Urinary bladder (tissue), 4 donors: ENCODE results near the gene CD3E. TPM values are rescaled to one million over a fixed set of nuclear protein-coding genes. Genes with fewer than 3 reads are reported as not detected.
"Not testable (repeated sequence)": the region's sequence is repeated elsewhere in the genome, so short reads cannot be mapped to it uniquely, and the experiment has no call there.

Experiments used
- DNase-seq: peaks from one replicate; pipeline ENCODE4 v3.0.0-alpha.2; 2015; ENCODE audit errors: extremely low spot score
- H3K27ac ChIP-seq: one replicate; pipeline ENCODE4 v1.5.1; 2013; ENCODE audit warnings: low read depth, mild to moderate bottlenecking, moderate library complexity
- H3K36me3 ChIP-seq: one replicate; pipeline ENCODE4 v1.6.1; 2013; ENCODE audit warnings: mild to moderate bottlenecking, moderate library complexity; ENCODE audit not compliant: insufficient read depth
- H3K4me1 ChIP-seq: one replicate; pipeline ENCODE4 v1.6.1; 2013; ENCODE audit warnings: mild to moderate bottlenecking, moderate library complexity; ENCODE audit not compliant: insufficient read depth
- H3K4me3 ChIP-seq: one replicate; pipeline ENCODE4 v1.5.1; 2013; ENCODE audit warnings: low read depth, low read length
- WGBS: extraction: QIAGEN DNeasy Blood & Tissue Kit; methylation state at CpG from one replicate; pipeline ENCODE4 v1.1.7; 2013; 5-methylcytosine and 5-hydroxymethylcytosine counted together
- polyA plus RNA-seq: library from polyadenylated mRNA; stranded (reverse); fragments of 200-250 nt; gene quantifications from one replicate; pipeline ENCODE4 v1.2.3, GENCODE V29; 2013
- total RNA-seq: library from RNA; depleted of rRNA; stranded (reverse); fragments of >200 nt; gene quantifications from one replicate; pipeline ENCODE4 v1.2.3, GENCODE V29; 2014
- donor health status: healthy with polysubstance abuse.
- donor health status: healthy.

Gene CD3E
- total and polyA plus RNA-seq, 2 donors = 0.32 to 3.6 TPM

GRCh38 chr11:118304227-118304567, 333 bp upstream of the CD3E start:
- 86% methylated on average over 1 of the region's 1 CpG for WGBS
- DNase-seq = no peak
- Histone ChIP-seq H3K27ac (no peak overlapping the region), H3K4me3 (no peak overlapping the region), H3K36me3 (no peaks in the 10 kb centered on the region), H3K4me1 (no peaks in the 10 kb centered on the region)

GRCh38 chr11:118305726-118306125, 1.2 kb downstream of the CD3E start:
- H3K4me1 ChIP-seq = no peaks in the 10 kb centered on the region
- no peak for DNase-seq
- no peak overlapping the region for H3K4me3 ChIP-seq
- H3K36me3 ChIP-seq = no peaks in the 10 kb centered on the region
- H3K27ac ChIP-seq = no peak overlapping the region
- 60% methylated on average over 8 of the region's 8 CpGs for WGBS

DNA sequence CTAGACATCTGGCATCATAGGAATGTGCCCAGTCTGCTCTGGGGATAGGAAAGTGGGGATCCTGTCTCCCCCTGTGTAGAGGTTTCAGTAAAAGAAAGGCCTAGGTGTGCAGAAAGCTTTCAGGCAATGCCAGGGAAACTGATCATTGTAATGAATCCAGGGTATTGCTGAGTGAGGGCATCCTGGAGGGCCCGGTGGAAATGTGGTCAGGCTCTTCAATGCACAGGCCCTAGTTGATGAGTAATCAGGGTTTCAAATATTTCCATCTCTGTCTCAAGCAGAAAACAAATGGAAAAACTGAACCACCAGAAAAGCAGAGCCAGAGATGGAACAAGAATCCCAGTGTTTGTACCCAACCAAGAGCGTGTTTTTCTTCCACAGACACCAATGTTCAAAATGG, 2.0 kb downstream of the CD3E start:
- Histone ChIP-seq H3K36me3 (no peaks in the 10 kb centered on the region), H3K4me3 (no peak overlapping the region), H3K4me1 (no peaks in the 10 kb centered on the region), H3K27ac (no peak overlapping the region)
- WGBS = 83% methylated on average over 2 of the region's 2 CpGs
- DNase-seq = no peak

- H3K4me1 ChIP-seq, DNase-seq: not testable (repeated sequence)
- 89% methylated on average over 5 of the region's 5 CpGs for WGBS
These were observed 4.5 kb downstream of the CD3E start for GRCh38 chr11:118308995-118309528.

GRCh38 chr11:118310271-118310670, 5.7 kb downstream of the CD3E start:
- no peaks in the 10 kb centered on the region for H3K4me1 ChIP-seq
- H3K27ac ChIP-seq = no peak overlapping the region
- H3K4me3 ChIP-seq = no peak overlapping the region
- no peak for DNase-seq
- 85% methylated on average over 3 of the region's 3 CpGs for WGBS
- no peaks in the 10 kb centered on the region for H3K36me3 ChIP-seq

More at GRCh38 chr11:118308995-118309528, 4.5 kb downstream of the CD3E start:
- H3K36me3 ChIP-seq, H3K27ac ChIP-seq, H3K4me3 ChIP-seq: not testable (repeated sequence)

DNA sequence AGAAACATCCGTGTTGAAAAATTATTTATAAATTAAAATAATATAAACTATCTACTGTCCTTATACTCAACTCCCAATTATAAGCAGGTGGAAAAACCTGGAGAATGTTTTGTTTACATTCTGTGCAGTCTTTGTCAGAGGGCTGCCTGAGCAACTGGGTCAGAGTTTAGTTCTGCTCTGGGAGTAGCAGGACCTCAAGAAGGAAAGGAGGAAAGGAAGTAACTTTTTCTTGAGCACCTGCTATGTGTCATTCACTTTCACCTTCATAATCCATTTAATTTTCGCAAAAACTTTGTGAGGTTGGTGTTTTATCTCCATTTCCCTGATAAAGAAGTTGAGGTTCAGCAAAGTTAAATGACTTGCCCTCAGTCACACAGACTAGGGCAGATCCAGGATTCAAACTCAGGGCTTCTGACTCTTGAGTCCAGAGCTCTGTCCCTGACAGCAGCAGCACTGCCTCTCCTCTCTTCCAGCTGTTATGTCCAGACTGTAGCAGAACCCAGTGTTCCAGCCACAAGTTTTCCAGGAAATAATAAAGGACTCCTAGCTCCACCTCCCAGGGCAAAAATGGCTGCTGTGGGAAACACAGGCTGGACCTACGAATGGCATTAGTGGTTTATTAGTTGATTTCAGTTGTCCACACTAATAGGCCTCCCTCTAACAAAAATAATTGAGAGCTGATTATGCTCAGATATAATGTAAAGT, 6.4 kb downstream of the CD3E start:
- no peak for DNase-seq
- Histone ChIP-seq H3K4me1 (no peaks in the 10 kb centered on the region), H3K36me3 (no peaks in the 10 kb centered on the region), H3K4me3 (no peak overlapping the region), H3K27ac (no peak overlapping the region)
- 61% methylated on average over 3 of the region's 3 CpGs for WGBS

GRCh38 chr11:118311518-118311917, 7.0 kb downstream of the CD3E start:
- no peak overlapping the region for H3K27ac ChIP-seq
- WGBS = 63% methylated on average over 4 of the region's 4 CpGs
- peaks cover 2% of the 10 kb centered on the region for H3K4me1 ChIP-seq
- DNase-seq = no peak
- no peaks in the 10 kb centered on the region for H3K36me3 ChIP-seq
- H3K4me3 ChIP-seq = no peak overlapping the region

GRCh38 chr11:118312328-118312727, 7.8 kb downstream of the CD3E start:
- Histone ChIP-seq H3K4me3 (no peak overlapping the region), H3K4me1 (peaks cover 4% of the 10 kb centered on the region), H3K36me3 (no peaks in the 10 kb centered on the region), H3K27ac (no peak overlapping the region)
- 79% methylated on average over 2 of the region's 2 CpGs for WGBS
- DNase-seq = no peak

DNA sequence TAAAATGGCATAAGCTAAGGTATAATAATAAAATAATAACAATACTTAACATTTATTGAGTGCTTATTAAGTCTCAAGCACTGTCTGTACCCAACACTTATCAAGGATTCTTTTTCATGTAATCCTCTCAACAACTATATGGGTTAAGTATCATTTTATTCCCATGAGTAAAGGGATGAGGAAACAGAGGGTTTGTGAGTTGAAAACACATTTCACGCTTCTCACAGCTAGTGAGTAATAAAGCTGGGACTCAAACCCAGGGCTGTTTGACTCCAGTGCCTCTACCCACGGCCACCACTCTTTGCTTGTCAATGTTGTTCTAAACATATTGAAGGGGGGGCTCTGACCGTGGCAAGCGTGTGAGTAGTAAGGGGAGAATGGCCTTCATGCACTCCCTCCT, 8.7 kb downstream of the CD3E start:
- no peak for DNase-seq
- peaks cover 4% of the 10 kb centered on the region for H3K4me1 ChIP-seq
- H3K36me3 ChIP-seq = no peaks in the 10 kb centered on the region
- 57% methylated on average over 4 of the region's 4 CpGs for WGBS
- H3K27ac ChIP-seq = no peak overlapping the region
- H3K4me3 ChIP-seq = no peak overlapping the region

DNA sequence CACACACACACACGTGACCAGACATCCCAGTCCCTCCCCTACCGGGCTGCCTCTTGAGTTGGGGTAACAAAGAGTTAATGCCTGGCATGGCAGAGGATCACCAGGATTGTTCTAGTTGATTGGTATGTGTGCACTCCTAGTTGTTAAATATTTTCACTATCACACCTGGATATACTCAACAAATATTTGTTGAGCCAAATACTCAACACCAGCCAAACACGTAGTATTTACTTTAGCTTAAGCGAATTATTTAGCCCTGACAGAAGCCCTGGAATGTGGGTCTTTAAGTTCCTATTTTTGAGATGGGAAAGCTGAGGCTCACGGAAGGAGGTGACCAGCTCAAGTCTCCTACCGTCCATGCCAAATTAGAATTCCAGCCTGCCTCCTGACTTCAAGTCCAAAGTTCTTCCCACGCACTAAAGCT, 10.5 kb downstream of the CD3E start:
- WGBS = 49% methylated on average over 7 of the region's 7 CpGs
- no peak overlapping the region for H3K4me3 ChIP-seq
- no peak overlapping the region for H3K27ac ChIP-seq
- DNase-seq = no peak
- peaks cover 4% of the 10 kb centered on the region for H3K4me1 ChIP-seq
- H3K36me3 ChIP-seq = no peaks in the 10 kb centered on the region

GRCh38 chr11:118318124-118318523, 13.6 kb downstream of the CD3E start:
- no peak overlapping the region for H3K4me3 ChIP-seq
- peaks cover 4% of the 10 kb centered on the region for H3K4me1 ChIP-seq
- 84% methylated on average over 4 of the region's 4 CpGs for WGBS
- H3K27ac ChIP-seq = no peak overlapping the region
- no peak for DNase-seq
- H3K36me3 ChIP-seq = no peaks in the 10 kb centered on the region

DNA sequence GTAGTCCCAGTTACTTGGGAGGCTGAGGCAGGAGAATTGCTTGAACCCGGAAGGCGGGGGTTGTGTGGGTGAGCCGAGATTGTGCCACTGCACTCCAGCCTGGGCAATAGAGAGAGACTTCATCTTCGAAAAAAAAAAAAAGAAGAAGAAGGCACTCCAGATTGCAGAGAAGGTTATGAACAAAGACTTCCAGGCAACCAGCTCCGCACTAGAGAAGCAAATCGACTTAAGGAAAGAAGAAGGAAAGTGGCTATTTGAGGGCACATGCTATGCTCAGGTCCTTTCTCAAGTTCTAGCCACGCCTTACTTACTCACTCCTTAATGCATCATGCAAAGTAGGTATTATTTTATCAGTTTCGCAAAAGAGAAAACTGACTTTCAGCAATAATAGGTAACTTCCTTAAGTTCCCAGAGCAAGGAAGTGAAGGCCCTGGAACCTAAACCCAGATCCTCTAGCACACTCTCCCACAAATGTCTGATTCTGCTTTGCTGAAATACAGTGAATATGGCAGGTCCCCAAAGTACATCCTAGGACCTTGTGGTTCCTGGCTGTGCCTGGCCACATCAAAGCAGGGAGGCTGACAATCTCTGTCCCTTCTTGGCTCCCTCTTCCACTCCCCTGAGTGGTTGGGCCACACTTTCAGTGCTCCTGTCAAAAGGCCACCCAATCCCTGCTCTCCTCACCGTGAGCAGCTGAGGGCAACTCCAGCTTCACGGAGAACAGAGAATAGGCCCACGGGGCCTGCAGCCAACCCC, 14.2 kb downstream of the CD3E start:
- WGBS = 88% methylated on average over 11 of the region's 11 CpGs
- H3K27ac ChIP-seq = no peak overlapping the region

DNA sequence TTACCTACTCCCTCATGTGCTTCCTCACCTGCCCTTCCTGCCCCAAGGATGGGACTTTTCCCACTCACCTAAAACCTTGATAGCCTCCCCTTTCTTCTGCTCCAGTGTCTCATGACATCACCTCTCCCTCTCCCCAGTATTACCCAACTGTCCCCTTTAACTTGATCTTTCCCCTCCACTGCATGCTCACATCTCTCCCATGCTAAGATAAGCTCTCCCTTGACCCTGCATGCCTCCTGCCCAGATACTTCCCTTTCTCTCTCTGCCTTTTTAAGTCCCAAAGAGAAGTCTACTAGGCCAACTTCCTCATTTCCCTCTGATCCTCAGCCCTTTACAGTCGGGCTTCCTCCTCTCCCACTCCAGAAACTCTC, 14.8 kb downstream of the CD3E start:
- no peaks in the 10 kb centered on the region for H3K36me3 ChIP-seq
- H3K27ac ChIP-seq = no peak overlapping the region
- WGBS = 67% methylated on average over 1 of the region's 1 CpG
- no peak overlapping the region for H3K4me3 ChIP-seq
- no peak for DNase-seq
- peaks cover 4% of the 10 kb centered on the region for H3K4me1 ChIP-seq

More for the DNA sequence above, 14.2 kb downstream of the CD3E start:
- peaks cover 4% of the 10 kb centered on the region for H3K4me1 ChIP-seq
- no peak overlapping the region for H3K4me3 ChIP-seq
- no peaks in the 10 kb centered on the region for H3K36me3 ChIP-seq
- DNase-seq = no peak

- DNase-seq = no peak
- 83% methylated on average over 3 of the region's 3 CpGs for WGBS
- Histone ChIP-seq H3K4me3 (no peak overlapping the region), H3K4me1 (peaks cover 4% of the 10 kb centered on the region), H3K36me3 (no peaks in the 10 kb centered on the region), H3K27ac (no peak overlapping the region)
These were observed 16.0 kb downstream of the CD3E start for GRCh38 chr11:118320515-118320914.
